Measurements from ENCODE around the gene SLC17A4. TPM values are rescaled to one million over a fixed set of nuclear protein-coding genes. Genes with fewer than 3 reads are reported as not detected.

Gene SLC17A4
- total RNA-seq, 1 donor from 2014 or later = not detected

- no peaks in the 10 kb centered on the region for H3K4me1 ChIP-seq (ENCODE audit: insufficient read depth, low read length)
- H3K9ac ChIP-seq (ENCODE audit: low read length) = no peak overlapping the region
- TF ChIP-seq, protein P1, sequence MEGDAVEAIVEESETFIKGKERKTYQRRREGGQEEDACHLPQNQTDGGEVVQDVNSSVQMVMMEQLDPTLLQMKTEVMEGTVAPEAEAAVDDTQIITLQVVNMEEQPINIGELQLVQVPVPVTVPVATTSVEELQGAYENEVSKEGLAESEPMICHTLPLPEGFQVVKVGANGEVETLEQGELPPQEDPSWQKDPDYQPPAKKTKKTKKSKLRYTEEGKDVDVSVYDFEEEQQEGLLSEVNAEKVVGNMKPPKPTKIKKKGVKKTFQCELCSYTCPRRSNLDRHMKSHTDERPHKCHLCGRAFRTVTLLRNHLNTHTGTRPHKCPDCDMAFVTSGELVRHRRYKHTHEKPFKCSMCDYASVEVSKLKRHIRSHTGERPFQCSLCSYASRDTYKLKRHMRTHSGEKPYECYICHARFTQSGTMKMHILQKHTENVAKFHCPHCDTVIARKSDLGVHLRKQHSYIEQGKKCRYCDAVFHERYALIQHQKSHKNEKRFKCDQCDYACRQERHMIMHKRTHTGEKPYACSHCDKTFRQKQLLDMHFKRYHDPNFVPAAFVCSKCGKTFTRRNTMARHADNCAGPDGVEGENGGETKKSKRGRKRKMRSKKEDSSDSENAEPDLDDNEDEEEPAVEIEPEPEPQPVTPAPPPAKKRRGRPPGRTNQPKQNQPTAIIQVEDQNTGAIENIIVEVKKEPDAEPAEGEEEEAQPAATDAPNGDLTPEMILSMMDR (IDR thresholded peaks at IDR 0.05; ENCODE audit: insufficient read depth, low read depth, low read length) = no peak
- TF ChIP-seq EZH2 (IDR thresholded peaks at IDR 0.05; ENCODE audit: insufficient read depth, low read length) = no peak
- no peak overlapping the region for H3K4me2 ChIP-seq (ENCODE audit: low read length)
- Mint-ChIP-seq H3K36me3 (ENCODE audit: low read depth, unreplicated experiment) (no peaks in the 10 kb centered on the region), H3K27me3 (ENCODE audit: low read depth, unreplicated experiment) (no peaks in the 10 kb centered on the region), H3K4me1 (ENCODE audit: low read depth, unreplicated experiment) (peaks cover 9% of the 10 kb centered on the region), H3K9me3 (ENCODE audit: unreplicated experiment) (peaks cover under 1% of the 10 kb centered on the region), H3K27ac (ENCODE audit: unreplicated experiment) (no peak overlapping the region), H3K4me3 (ENCODE audit: unreplicated experiment) (no peak overlapping the region)
- no peaks in the 10 kb centered on the region for H3K9me3 ChIP-seq (ENCODE audit: insufficient read depth, low read depth, low read length)
- no peaks in the 10 kb centered on the region for H3K79me2 ChIP-seq (ENCODE audit: insufficient read depth, low read length)
- DNase-seq (ENCODE audit: low read depth) (no peak), FAIRE-seq (no peak)
- H3K4me3 ChIP-seq (ENCODE audit: insufficient read depth, low read depth, low read length) = no peak overlapping the region
- no peaks in the 10 kb centered on the region for H4K20me1 ChIP-seq (ENCODE audit: insufficient read depth, low read length)
- no peaks in the 10 kb centered on the region for H3K36me3 ChIP-seq (ENCODE audit: insufficient read depth, low read length)
- H2AFZ ChIP-seq (ENCODE audit: low read depth, low read length) = no peak overlapping the region
- H3K27me3 ChIP-seq (ENCODE audit: insufficient read depth, low read length) = no peaks in the 10 kb centered on the region
- no peak overlapping the region for H3K27ac ChIP-seq (ENCODE audit: low read depth, low read length)
These were observed 3.5 kb downstream of the SLC17A4 start for GRCh38 chr6:25757936-25758642.

- Mint-ChIP-seq H3K36me3 (ENCODE audit: low read depth, unreplicated experiment) (no peaks in the 10 kb centered on the region), H3K4me3 (ENCODE audit: unreplicated experiment) (no peak overlapping the region), H3K27me3 (ENCODE audit: low read depth, unreplicated experiment) (peaks cover 4% of the 10 kb centered on the region), H3K9me3 (ENCODE audit: unreplicated experiment) (peaks cover 4% of the 10 kb centered on the region), H3K27ac (ENCODE audit: unreplicated experiment) (no peak overlapping the region), H3K4me1 (ENCODE audit: low read depth, unreplicated experiment) (peaks cover 7% of the 10 kb centered on the region)
- Histone ChIP-seq H3K36me3 (ENCODE audit: insufficient read depth, low read length) (no peaks in the 10 kb centered on the region), H3K4me1 (ENCODE audit: insufficient read depth, low read length) (no peaks in the 10 kb centered on the region), H4K20me1 (ENCODE audit: insufficient read depth, low read length) (no peaks in the 10 kb centered on the region), H2AFZ (ENCODE audit: low read depth, low read length) (no peak overlapping the region), H3K27me3 (ENCODE audit: insufficient read depth, low read length) (no peaks in the 10 kb centered on the region), H3K79me2 (ENCODE audit: insufficient read depth, low read length) (no peaks in the 10 kb centered on the region), H3K9me3 (ENCODE audit: insufficient read depth, low read depth, low read length) (no peaks in the 10 kb centered on the region), H3K4me3 (ENCODE audit: insufficient read depth, low read depth, low read length) (no peak overlapping the region), H3K4me2 (ENCODE audit: low read length) (no peak overlapping the region), H3K27ac (ENCODE audit: low read depth, low read length) (no peak overlapping the region), H3K9ac (ENCODE audit: low read length) (no peak overlapping the region)
- FAIRE-seq (no peak), DNase-seq (ENCODE audit: low read depth) (no peak)
- TF ChIP-seq, protein P1 (IDR thresholded peaks at IDR 0.05; ENCODE audit: insufficient read depth, low read depth, low read length) = no peak
- no peak for TF ChIP-seq EZH2 (IDR thresholded peaks at IDR 0.05; ENCODE audit: insufficient read depth, low read length)
These were observed 10.1 kb downstream of the SLC17A4 start for GRCh38 chr6:25764611-25765010.

GRCh38 chr6:25768566-25768965 is 14.0 kb downstream of the SLC17A4 start:
- Mint-ChIP-seq H3K36me3 (ENCODE audit: low read depth, unreplicated experiment) (no peaks in the 10 kb centered on the region), H3K4me1 (ENCODE audit: low read depth, unreplicated experiment) (peaks cover 11% of the 10 kb centered on the region), H3K4me3 (ENCODE audit: unreplicated experiment) (no peak overlapping the region), H3K27me3 (ENCODE audit: low read depth, unreplicated experiment) (peaks cover under 1% of the 10 kb centered on the region), H3K27ac (ENCODE audit: unreplicated experiment) (no peak overlapping the region), H3K9me3 (ENCODE audit: unreplicated experiment) (no peaks in the 10 kb centered on the region)
- no peak overlapping the region for H3K9ac ChIP-seq (ENCODE audit: low read length)
- FAIRE-seq = no peak
- H3K36me3 ChIP-seq (ENCODE audit: insufficient read depth, low read length) = no peaks in the 10 kb centered on the region
- no peak overlapping the region for H3K27ac ChIP-seq (ENCODE audit: low read depth, low read length)
- H3K4me1 ChIP-seq (ENCODE audit: insufficient read depth, low read length) = no peaks in the 10 kb centered on the region
- no peak for DNase-seq (ENCODE audit: low read depth)
- H3K4me2 ChIP-seq (ENCODE audit: low read length) = no peak overlapping the region
- TF ChIP-seq EZH2 (IDR thresholded peaks at IDR 0.05; ENCODE audit: insufficient read depth, low read length) = no peak
- TF ChIP-seq, protein P1 (IDR thresholded peaks at IDR 0.05; ENCODE audit: insufficient read depth, low read depth, low read length) = no peak
- no peaks in the 10 kb centered on the region for H3K27me3 ChIP-seq (ENCODE audit: insufficient read depth, low read length)
- no peak overlapping the region for H3K4me3 ChIP-seq (ENCODE audit: insufficient read depth, low read depth, low read length)
- no peaks in the 10 kb centered on the region for H3K79me2 ChIP-seq (ENCODE audit: insufficient read depth, low read length)
- no peaks in the 10 kb centered on the region for H4K20me1 ChIP-seq (ENCODE audit: insufficient read depth, low read length)
- no peaks in the 10 kb centered on the region for H3K9me3 ChIP-seq (ENCODE audit: insufficient read depth, low read depth, low read length)
- no peak overlapping the region for H2AFZ ChIP-seq (ENCODE audit: low read depth, low read length)

Data from astrocyte (in vitro differentiated cells and primary cell).